Measurements from ENCODE around the gene HLA-DQA2.
"Not testable (repeated sequence)": the region's sequence is repeated elsewhere in the genome, so short reads cannot be mapped to it uniquely, and the experiment has no call there.

The HLA-DQA2 gene

GRCh38 chr6:32774426-32774825, 33.2 kb downstream of the HLA-DQA2 start:
- ChIA-PET POLR2A (ENCODE audit: low non-redundant PET) (no interaction called here), CTCF (no interaction called here)

GRCh38 chr6:32775071-32775470, 33.9 kb downstream of the HLA-DQA2 start:
- DNase-seq (ENCODE audit: low spot score): no peak
- ChIA-PET CTCF (no interaction called here), POLR2A (ENCODE audit: low non-redundant PET) (no interaction called here)
- no peak for TF ChIP-seq CTCF (conservative IDR thresholded peaks at IDR 0.05; ENCODE audit: low read depth)
- H3K27ac ChIP-seq: no peak overlapping the region

More at GRCh38 chr6:32774426-32774825, 33.2 kb downstream of the HLA-DQA2 start:
- H3K27ac ChIP-seq: no peak overlapping the region
- no peak for TF ChIP-seq CTCF (conservative IDR thresholded peaks at IDR 0.05; ENCODE audit: low read depth)
- peak; percentile 7 for DNase-seq (ENCODE audit: low spot score)

- CTCF ChIA-PET: no interaction called here
- POLR2A ChIA-PET (ENCODE audit: low non-redundant PET): no interaction called here
- TF ChIP-seq CTCF (conservative IDR thresholded peaks at IDR 0.05; ENCODE audit: low read depth): no peak
- no peak overlapping the region for H3K27ac ChIP-seq
- DNase-seq (ENCODE audit: low spot score): no peak
Measured at GRCh38 chr6:32779036-32779435, 37.8 kb downstream of the HLA-DQA2 start.

GRCh38 chr6:32782923-32783322, 41.7 kb downstream of the HLA-DQA2 start:
- CTCF ChIA-PET; H3K27ac ChIP-seq; DNase-seq (ENCODE audit: low spot score); POLR2A ChIA-PET (ENCODE audit: low non-redundant PET): not testable (repeated sequence)

- H3K27ac ChIP-seq: no peak overlapping the region
- peak; percentile 51 for TF ChIP-seq CTCF (conservative IDR thresholded peaks at IDR 0.05; ENCODE audit: low read depth)
- peak; percentile 53 for DNase-seq (ENCODE audit: low spot score)
- POLR2A ChIA-PET (ENCODE audit: low non-redundant PET): no interaction called here
- CTCF ChIA-PET: interaction anchor here (0.6 to 1.3 kb wide), 8 partner anchors 79 to 549 kb away, joined by 3 to 10 read pairs (median 4); no protein-coding TSS in a partner anchor
Measured at GRCh38 chr6:32785781-32786533, 44.8 kb downstream of the HLA-DQA2 start.

- ChIA-PET CTCF (interaction anchor here (0.6 kb wide), 1 partner anchor 78 kb away, joined by 3 read pairs; no protein-coding TSS in a partner anchor), POLR2A (ENCODE audit: low non-redundant PET) (no interaction called here)
- H3K27ac ChIP-seq: no peak overlapping the region
- peak; percentile 62 for DNase-seq (ENCODE audit: low spot score)
- no peak for TF ChIP-seq CTCF (conservative IDR thresholded peaks at IDR 0.05; ENCODE audit: low read depth)
Measured at GRCh38 chr6:32790306-32790705, 49.1 kb downstream of the HLA-DQA2 start.

- CTCF ChIA-PET: interaction anchor here (1.2 kb wide), 1 partner anchor 379 kb away, joined by 7 read pairs; no protein-coding TSS in a partner anchor
- no peak overlapping the region for H3K27ac ChIP-seq
- POLR2A ChIA-PET (ENCODE audit: low non-redundant PET): no interaction called here
- DNase-seq (ENCODE audit: low spot score): no peak
- TF ChIP-seq CTCF (conservative IDR thresholded peaks at IDR 0.05; ENCODE audit: low read depth): no peak
Measured at GRCh38 chr6:32792901-32793435, 51.8 kb downstream of the HLA-DQA2 start.
